HCT116 (cell line): ENCODE measurements around the gene PDPK1. TPM values are rescaled to one million over a fixed set of nuclear protein-coding genes. Genes with fewer than 3 reads are reported as not detected.

ENCODE experiments used
- ATAC-seq: fragments of 200-7000 bp; cut with Tn5 transposase; 2 replicates; pipeline ENCODE4 v1.9.1; 2020; ENCODE audit warnings: mild to moderate bottlenecking, moderate library complexity
- BruUV-seq: library from RNA; stranded (reverse); fragments of 400-500 nt; replicated peaks from 2 replicates; lab custom pipeline; 2021; lab: Mats Ljungman, UMichigan
- CTCF ChIA-PET: fragments of 300-600 bp; sonication (Branson Sonifier 250); formaldehyde crosslinking; loops from one replicate; lab custom pipeline; 2021; ENCODE audit warnings: antibody characterized with exemption; lab: Charles Lee
- POLR2A ChIA-PET: fragments of 300-600, 350-600 bp; sonication (Branson Sonifier 250); formaldehyde crosslinking; loops from one replicate; lab custom pipeline; 2021; ENCODE audit warnings: antibody characterized with exemption; lab: Charles Lee
- RAD21 ChIA-PET, 2 experiments: fragments of 300-600 bp; sonication (Branson Sonifier 250); formaldehyde crosslinking; loops; one replicate each; lab custom pipeline; 2023; ENCODE audit warnings: low total read pairs in 2 of 2; ENCODE audit not compliant: uncharacterized antibody in 2 of 2, unreplicated experiment in 2 of 2, low non-redundant PET in 1 of 2; lab: Charles Lee
- DNase-seq: peaks from one replicate; pipeline ENCODE4 v3.0.0-alpha.2; 2010; ENCODE audit warnings: low read depth, low spot score
- H2AFZ ChIP-seq: fragments of 200-600 bp; shearing (Covaris generic), sonication (generic); 2 replicates; pipeline ENCODE4 v1.6.1; 2017; ENCODE audit warnings: low read depth, mixed run types, mixed read lengths, antibody characterized with exemption, low read length; ENCODE audit not compliant: poor library complexity, severe bottlenecking
- H3K27ac ChIP-seq: 2 replicates; pipeline ENCODE4 v1.5.1; 2012; ENCODE audit warnings: low read depth, low read length
- H3K27me3 ChIP-seq: fragments of 200-600 bp; sonication (generic); 2 replicates; pipeline ENCODE4 v1.6.1; 2016; ENCODE audit warnings: mixed run types, low read length, mixed read lengths; ENCODE audit not compliant: insufficient read depth
- H3K36me3 ChIP-seq, 2 experiments: fragments of 200-500 bp in 1 of 2; fragments of 200-600 bp in 1 of 2; sonication (Bioruptor generic) in 1 of 2; sonication (generic) in 1 of 2; 2 replicates each; pipeline versions ENCODE4 v1.5.1 to v1.6.1; 2014 to 2016; ENCODE audit warnings: low read length in 2 of 2, inconsistent platforms in 1 of 2, mixed read lengths in 1 of 2, mixed run types in 1 of 2; ENCODE audit not compliant: insufficient read depth in 2 of 2, control insufficient read depth in 1 of 2
- H3K4me1 ChIP-seq, 2 experiments: fragments of 200-600 bp in 1 of 2; sonication (generic) in 1 of 2; 2 replicates each; pipeline versions ENCODE4 v1.5.1 to v1.6.1; 2012 to 2017; ENCODE audit warnings: low read length in 2 of 2, inconsistent platforms in 1 of 2, mild to moderate bottlenecking in 1 of 2, mixed read lengths in 1 of 2, mixed run types in 1 of 2, moderate library complexity in 1 of 2; ENCODE audit not compliant: insufficient read depth in 2 of 2, control insufficient read depth in 1 of 2
- H3K4me2 ChIP-seq: fragments of 200-600 bp; sonication (generic); 2 replicates; pipeline ENCODE4 v1.6.1; 2017; ENCODE audit warnings: mixed run types, low read length, mixed read lengths
- H3K4me3 ChIP-seq, 2 experiments: fragments of 200-600 bp in 1 of 2; sonication (generic) in 1 of 2; replicated peaks in 1 of 2; 2 replicates each; pipeline ENCODE4 v1.5.1; 2011 to 2016; ENCODE audit warnings: low read length in 2 of 2, control low read depth in 1 of 2, low read depth in 1 of 2, mild to moderate bottlenecking in 1 of 2, mixed read lengths in 1 of 2, mixed run types in 1 of 2
- H3K79me2 ChIP-seq: fragments of 200-600 bp; sonication (generic); 2 replicates; pipeline ENCODE4 v1.6.1; 2017; ENCODE audit warnings: mild to moderate bottlenecking, mixed run types, low read length, moderate library complexity, mixed read lengths; ENCODE audit not compliant: insufficient read depth
- H3K9ac ChIP-seq: fragments of 200-600 bp; sonication (generic); 2 replicates; pipeline ENCODE4 v1.6.1; 2016; ENCODE audit warnings: low read length, mixed read lengths
- H3K9me2 ChIP-seq: fragments of 200-600 bp; sonication (generic), shearing (Covaris generic); 2 replicates; pipeline ENCODE4 v1.6.1; 2017; ENCODE audit warnings: mixed run types, mild to moderate bottlenecking, moderate library complexity; ENCODE audit not compliant: insufficient read depth
- H3K9me3 ChIP-seq, 2 experiments: fragments of 200-500 bp in 1 of 2; fragments of 200-600 bp in 1 of 2; sonication (Bioruptor generic) in 1 of 2; sonication (generic) in 1 of 2; 2 replicates each; pipeline ENCODE4 v1.6.1; 2014 to 2017; ENCODE audit warnings: low read length in 2 of 2, mixed read lengths in 2 of 2, inconsistent platforms in 1 of 2, low read depth in 1 of 2, mild to moderate bottlenecking in 1 of 2, mixed run types in 1 of 2, moderate library complexity in 1 of 2; ENCODE audit not compliant: control insufficient read depth in 1 of 2, insufficient read depth in 1 of 2
- H4K20me1 ChIP-seq: fragments of 200-600 bp; sonication (generic), shearing (Covaris generic); 2 replicates; pipeline ENCODE4 v1.6.1; 2017; ENCODE audit warnings: mixed run types, mild to moderate bottlenecking, moderate library complexity; ENCODE audit not compliant: insufficient read depth
- CEBPB ChIP-seq: IDR thresholded peaks from 2 replicates; pipeline ENCODE4 v1.6.1; 2012; ENCODE audit warnings: low read depth
- CTCF ChIP-seq, 3 experiments: fragments of 200-600 bp in 1 of 3; sonication (generic) in 1 of 3; IDR thresholded peaks in 2 of 3; conservative IDR thresholded peaks in 1 of 3; 2 replicates each; pipeline ENCODE4 v1.5.1; 2012 to 2017; ENCODE audit warnings: low read depth in 2 of 3, low read length in 2 of 3, antibody characterized with exemption in 1 of 3, borderline replicate concordance in 1 of 3, control low read depth in 1 of 3, mild to moderate bottlenecking in 1 of 3, mixed read lengths in 1 of 3, mixed run types in 1 of 3, moderate library complexity in 1 of 3; ENCODE audit not compliant: insufficient read depth in 1 of 3
- EZH2 ChIP-seq: fragments of 200-600 bp; sonication (generic); IDR thresholded peaks from 2 replicates; pipeline ENCODE4 v1.6.1; 2017; ENCODE audit warnings: antibody characterized with exemption, mixed run types
- FOSL1 ChIP-seq: IDR thresholded peaks from 2 replicates; pipeline ENCODE4 v1.6.1; 2012; ENCODE audit warnings: low read depth
- POLR2AphosphoS5 ChIP-seq: IDR thresholded peaks from 2 replicates; pipeline ENCODE4 v1.6.1; 2011; ENCODE audit warnings: mild to moderate bottlenecking, low read depth, low read length, moderate library complexity
- SIN3A ChIP-seq: IDR thresholded peaks from 2 replicates; pipeline ENCODE4 v1.6.1; 2012; ENCODE audit warnings: low read depth
- ZFX ChIP-seq: fragments of 450-650 bp; IDR thresholded peaks from 2 replicates; pipeline ENCODE4 v1.6.1; 2017
- intact Hi-C: fragments of 100-400 bp; cut with micrococcal nuclease; formaldehyde crosslinking; loops from 2 replicates; pipeline ENCODE4 v1.10.0; 2022
- total RNA-seq: library from RNA; stranded (reverse); gene quantifications from one replicate; pipeline ENCODE4 v1.2.1, GENCODE V29; 2021; ENCODE audit not compliant: unreplicated experiment
- TF ChIP-seq, protein P1 (sequence below): IDR thresholded peaks from 2 replicates; pipeline ENCODE4 v1.6.1; 2012

PDPK1 gene
- total RNA-seq, 1 experiment from 2014 or later = 36.1 TPM

DNA sequence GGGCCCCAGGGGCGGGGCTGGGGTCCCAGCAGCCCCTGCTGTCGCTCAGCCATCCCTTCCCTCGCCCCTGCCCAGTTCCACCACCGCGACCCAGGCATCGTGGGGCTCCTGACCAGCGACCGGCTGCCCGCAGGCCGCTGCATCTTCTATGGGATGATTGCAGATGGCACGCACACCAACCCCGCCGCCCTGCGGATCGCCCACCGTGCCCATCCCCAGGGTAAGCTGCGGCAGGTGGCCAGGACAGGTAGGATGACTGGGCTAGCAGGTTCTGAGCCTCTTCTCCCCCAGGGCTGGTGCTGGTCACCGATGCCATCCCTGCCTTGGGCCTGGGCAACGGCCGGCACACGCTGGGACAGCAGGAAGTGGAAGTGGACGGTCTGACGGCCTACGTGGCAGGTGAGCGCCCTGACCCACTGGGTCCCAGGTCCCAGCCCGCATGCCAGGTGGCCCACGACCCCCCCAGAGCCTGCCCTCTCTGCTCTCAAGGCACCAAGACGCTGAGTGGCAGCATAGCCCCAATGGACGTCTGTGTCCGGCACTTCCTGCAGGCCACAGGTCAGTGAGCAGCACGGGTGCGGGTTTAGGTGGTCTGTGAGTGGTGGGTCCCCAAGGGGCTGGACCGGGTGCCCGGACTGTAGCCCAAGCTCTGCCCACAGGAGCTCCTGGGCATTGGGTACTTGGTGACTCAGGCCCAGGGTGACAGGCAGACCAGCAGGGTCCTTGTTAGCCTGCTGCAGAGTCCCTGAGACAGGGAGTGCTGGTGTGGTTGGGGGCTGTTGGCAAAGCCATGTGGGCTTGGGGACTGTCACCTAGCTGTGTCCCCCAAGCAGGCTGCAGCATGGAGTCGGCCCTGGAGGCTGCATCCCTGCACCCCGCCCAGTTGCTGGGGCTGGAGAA lies 9.4 kb upstream of the PDPK1 start:
- CTCF ChIA-PET = no interaction called here
- peaks cover 10 to 35% of the 10 kb centered on the region in 2 experiments; a peak in 3 of 4 replicates for H3K36me3 ChIP-seq
- H3K9me3 ChIP-seq = no peaks in the 10 kb centered on the region
- H4K20me1 ChIP-seq = no peaks in the 10 kb centered on the region
- H3K9ac ChIP-seq = no peak overlapping the region
- no peak overlapping the region for H3K4me3 ChIP-seq
- H3K27me3 ChIP-seq = no peaks in the 10 kb centered on the region
- no peak for DNase-seq
- H3K27ac ChIP-seq = no peak overlapping the region
- no peak for ATAC-seq
- peaks cover 11% of the 10 kb centered on the region for H3K79me2 ChIP-seq
- no peak overlapping the region for H2AFZ ChIP-seq
- RAD21 ChIA-PET = no interaction called here
- intact Hi-C loops = no loop called here
- H3K4me1 ChIP-seq = peaks cover 2 to 25% of the 10 kb centered on the region in 2 experiments; a peak in 3 of 4 replicates
- TF ChIP-seq, protein P1, sequence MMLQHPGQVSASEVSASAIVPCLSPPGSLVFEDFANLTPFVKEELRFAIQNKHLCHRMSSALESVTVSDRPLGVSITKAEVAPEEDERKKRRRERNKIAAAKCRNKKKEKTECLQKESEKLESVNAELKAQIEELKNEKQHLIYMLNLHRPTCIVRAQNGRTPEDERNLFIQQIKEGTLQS = no peak
- TF ChIP-seq EZH2 = no peak
- TF ChIP-seq ZFX = no peak
- TF ChIP-seq FOSL1 = no peak
- TF ChIP-seq SIN3A = no peak
- no peak for TF ChIP-seq CEBPB
- no peak for TF ChIP-seq POLR2AphosphoS5
- TF ChIP-seq, all 23 proteins: peak for 0
- no peaks in the 10 kb centered on the region for H3K9me2 ChIP-seq
- no peak overlapping the region for H3K4me2 ChIP-seq
- no TSS peak for BruUV-seq
- POLR2A ChIA-PET = no interaction called here

DNA sequence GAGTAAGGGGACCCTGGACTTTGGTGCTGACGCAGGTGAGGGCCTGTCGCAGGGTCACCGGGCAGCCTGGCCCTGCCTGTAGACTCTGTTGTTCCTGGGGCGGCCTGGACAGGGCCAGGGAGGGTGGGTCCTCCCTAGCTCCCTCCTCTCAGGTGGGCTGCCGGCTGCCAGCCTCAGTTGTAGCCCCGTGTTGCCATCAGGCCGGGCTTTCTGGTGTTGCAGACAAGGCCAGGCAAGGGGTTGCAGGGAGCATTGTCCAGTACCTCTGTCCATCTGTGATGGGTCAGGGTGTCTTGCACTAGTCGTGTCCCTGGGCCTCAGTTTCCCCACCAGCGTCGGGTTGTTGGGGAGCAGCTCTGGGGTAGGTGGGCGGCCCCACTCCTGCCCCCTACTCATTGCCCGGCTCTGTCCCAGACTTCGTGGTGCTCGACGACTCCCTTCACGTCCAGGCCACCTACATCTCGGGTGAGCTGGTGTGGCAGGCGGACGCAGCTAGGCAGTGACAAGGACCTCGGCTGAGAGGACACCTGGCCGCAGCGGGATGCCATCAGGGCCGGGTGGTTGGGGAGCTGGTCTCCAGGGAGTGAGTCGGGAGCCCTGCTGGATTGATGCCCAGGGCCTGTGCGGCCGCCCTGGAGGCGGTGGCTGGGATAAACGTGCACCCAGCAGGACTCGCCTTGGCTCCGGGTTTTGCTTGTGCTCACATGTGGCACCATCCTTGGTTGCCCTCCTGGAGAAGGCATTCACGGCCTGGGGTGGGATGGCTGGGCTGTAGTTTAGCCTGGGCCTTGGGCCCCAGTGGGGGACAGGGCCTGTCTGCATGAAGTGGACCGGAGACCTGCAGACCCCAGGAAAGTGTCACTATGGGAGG lies 8.5 kb upstream of the PDPK1 start:
- BruUV-seq = no TSS peak
- DNase-seq (no peak), ATAC-seq (no peak)
- H3K27me3 ChIP-seq = no peaks in the 10 kb centered on the region
- no peak overlapping the region for H3K9ac ChIP-seq
- ChIA-PET RAD21 (no interaction called here), CTCF (no interaction called here), POLR2A (no interaction called here)
- H2AFZ ChIP-seq = no peak overlapping the region
- TF ChIP-seq, protein P1 = no peak
- TF ChIP-seq CTCF (IDR thresholded peaks at IDR 0.05 in 2 of 3, conservative IDR thresholded peaks at IDR 0.05 in 1 of 3; ENCODE audit: borderline replicate concordance in 1 of 3, insufficient read depth in 1 of 3, low read depth in 2 of 3, low read length in 2 of 3) = peak in 2 of 3 experiments; percentile 7 to 38; a peak in 1 of 6 replicates
- no peak overlapping the region for H3K27ac ChIP-seq
- no peak overlapping the region for H3K4me3 ChIP-seq
- peaks cover 6 to 29% of the 10 kb centered on the region in 2 experiments; a peak in 3 of 4 replicates for H3K4me1 ChIP-seq
- peaks cover 9 to 29% of the 10 kb centered on the region in 2 experiments; a peak in 3 of 4 replicates for H3K36me3 ChIP-seq
- no peaks in the 10 kb centered on the region for H3K9me3 ChIP-seq
- H4K20me1 ChIP-seq = no peaks in the 10 kb centered on the region
- H3K79me2 ChIP-seq = peaks cover 6% of the 10 kb centered on the region
- H3K4me2 ChIP-seq = no peak overlapping the region
- H3K9me2 ChIP-seq = no peaks in the 10 kb centered on the region
- intact Hi-C loops = no loop called here
